GM12878 (cell line): ENCODE results near the gene AKT1. TPM values are rescaled to one million over a fixed set of nuclear protein-coding genes. Genes with fewer than 3 reads are reported as not detected.

Experiments used
- ATAC-seq: fragments of 200-7000 bp; cut with Tn5 transposase; 3 replicates; pipeline ENCODE4 v1.9.1; 2020; ENCODE audit warnings: mild to moderate bottlenecking, moderate library complexity
- BruUV-seq: library from RNA; stranded (reverse); fragments of 400-500 nt; replicated peaks from 2 replicates; lab custom pipeline; 2021; lab: Mats Ljungman, UMichigan
- CTCF ChIA-PET: fragments of 300-600 bp; sonication (Branson Sonifier 250); formaldehyde crosslinking; extraction: SDS; loops from one replicate; lab custom pipeline; 2021; ENCODE audit warnings: inconsistent platforms; lab: Yijun Ruan, JAX
- POLR2A ChIA-PET: fragments of 350-600 bp; formaldehyde crosslinking; extraction: SDS; loops from one replicate; lab custom pipeline; 2021; ENCODE audit warnings: inconsistent platforms; lab: Charles Lee
- RAD21 ChIA-PET: fragments of 300-600 bp; sonication (Branson Sonifier 250); formaldehyde crosslinking; loops from one replicate; lab custom pipeline; 2023; ENCODE audit warnings: antibody characterized with exemption; ENCODE audit not compliant: unreplicated experiment; lab: Charles Lee
- SMC1A ChIA-PET: fragments of 300-600 bp; sonication (Branson Sonifier 250); formaldehyde crosslinking; loops from one replicate; lab custom pipeline; 2023; ENCODE audit not compliant: unreplicated experiment, uncharacterized antibody; lab: Charles Lee
- DNase-seq: peaks from one replicate; pipeline ENCODE4 v3.0.0-alpha.2; 2011; ENCODE audit warnings: low read depth, low spot score
- FAIRE-seq: peaks from 3 replicates; lab custom pipeline; 2011; peaks lifted over from hg19 to GRCh38; lab: Jason Lieb, UNC
- H2AFZ ChIP-seq: 2 replicates; pipeline ENCODE4 v1.6.0; 2011; ENCODE audit warnings: low read depth, low read length, control low read depth; ENCODE audit not compliant: control insufficient read depth
- H3K27ac ChIP-seq: 2 replicates; pipeline ENCODE4 v1.5.1; 2011; ENCODE audit warnings: control low read depth; ENCODE audit not compliant: control insufficient read depth, insufficient read depth
- H3K27me3 ChIP-seq, 2 experiments: replicated peaks in 1 of 2; 2 replicates each; pipeline versions ENCODE4 v1.6.0 to v1.6.1; 2011; ENCODE audit warnings: low read length in 1 of 2; ENCODE audit not compliant: control insufficient read depth in 2 of 2, insufficient read depth in 2 of 2
- H3K36me3 ChIP-seq, 2 experiments: 2 replicates each; pipeline ENCODE4 v1.5.1; 2011; ENCODE audit warnings: low read length in 1 of 2; ENCODE audit not compliant: control insufficient read depth in 2 of 2, insufficient read depth in 2 of 2
- H3K4me1 ChIP-seq: 2 replicates; pipeline ENCODE4 v1.6.1; 2011; ENCODE audit warnings: mild to moderate bottlenecking, low read length, moderate library complexity, mixed read lengths; ENCODE audit not compliant: control insufficient read depth, insufficient read depth
- H3K4me2 ChIP-seq: 2 replicates; pipeline ENCODE4 v1.6.0; 2011; ENCODE audit warnings: control low read depth; ENCODE audit not compliant: control insufficient read depth, insufficient read depth
- H3K4me3 ChIP-seq: fragments of 200-600 bp; sonication (generic); 2 replicates; pipeline ENCODE4 v1.5.1; 2016
- H3K79me2 ChIP-seq: 2 replicates; pipeline ENCODE4 v1.6.0; 2011; ENCODE audit warnings: low read length; ENCODE audit not compliant: control insufficient read depth, insufficient read depth
- H3K9ac ChIP-seq: 2 replicates; pipeline ENCODE4 v1.8.0; 2011; ENCODE audit warnings: low read length, control low read depth, mixed read lengths; ENCODE audit not compliant: control insufficient read depth, insufficient read depth
- H3K9me3 ChIP-seq: replicated peaks from 3 replicates; pipeline ENCODE4 v1.5.1; 2011; ENCODE audit warnings: mild to moderate bottlenecking, low read length; ENCODE audit not compliant: control insufficient read depth, insufficient read depth
- H4K20me1 ChIP-seq: 2 replicates; pipeline ENCODE4 v1.6.0; 2011; ENCODE audit not compliant: control insufficient read depth, insufficient read depth
- BHLHE40 ChIP-seq, 2 experiments: fragments of 450-650 bp in 1 of 2; IDR thresholded peaks; 2 replicates each; pipeline ENCODE4 v1.6.1; 2011 to 2017; ENCODE audit warnings: low read depth in 2 of 2, borderline replicate concordance in 1 of 2, improper control_type of control experiment in 1 of 2, low read length in 1 of 2, mild to moderate bottlenecking in 1 of 2
- BRCA1 ChIP-seq: IDR thresholded peaks from 2 replicates; pipeline ENCODE4 v1.6.1; 2011; ENCODE audit warnings: low read depth, low read length, improper control_type of control experiment
- EGR1 ChIP-seq, 2 experiments: IDR thresholded peaks; 1 replicate in 1 of 2; 2 replicates in 1 of 2; pipeline ENCODE4 v1.6.1; 2011 to 2012; ENCODE audit warnings: low read depth in 2 of 2, low read length in 2 of 2, borderline replicate concordance in 1 of 2, mild to moderate bottlenecking in 1 of 2, moderate library complexity in 1 of 2
- FOS ChIP-seq: IDR thresholded peaks from 3 replicates; pipeline ENCODE4 v1.6.1; 2011; ENCODE audit warnings: borderline replicate concordance; ENCODE audit not compliant: insufficient read length; ENCODE audit errors: extremely low read depth
- GATAD2B ChIP-seq: fragments of 450-650 bp; conservative IDR thresholded peaks from 2 replicates; pipeline ENCODE4 v1.6.1; 2017; ENCODE audit warnings: low read depth, mild to moderate bottlenecking, moderate library complexity
- HDAC6 ChIP-seq: fragments of 200-600 bp; sonication (generic); IDR thresholded peaks from one replicate; pipeline ENCODE4 v1.8.0; 2017; ENCODE audit warnings: antibody characterized with exemption; ENCODE audit not compliant: unreplicated experiment
- HDGF ChIP-seq: fragments of 450-650 bp; IDR thresholded peaks from 2 replicates; pipeline ENCODE4 v1.6.1; 2016; ENCODE audit warnings: antibody characterized with exemption
- IKZF1 ChIP-seq: fragments of 450-650 bp; conservative IDR thresholded peaks from 2 replicates; pipeline ENCODE4 v1.6.1; 2017; ENCODE audit warnings: antibody characterized with exemption, mild to moderate bottlenecking
- IKZF2 ChIP-seq, 2 experiments: fragments of 450-650 bp; IDR thresholded peaks; 2 replicates each; pipeline ENCODE4 v1.6.1; 2017; ENCODE audit warnings: mild to moderate bottlenecking in 2 of 2, moderate library complexity in 2 of 2
- KDM1A ChIP-seq: fragments of 200-600 bp; sonication (generic); IDR thresholded peaks from 2 replicates; pipeline ENCODE4 v1.6.1; 2016; ENCODE audit warnings: borderline replicate concordance
- LARP7 ChIP-seq: fragments of 450-650 bp; IDR thresholded peaks from 2 replicates; pipeline ENCODE4 v1.6.1; 2017; ENCODE audit warnings: mild to moderate bottlenecking
- MTA2 ChIP-seq: fragments of 450-650 bp; IDR thresholded peaks from 2 replicates; pipeline ENCODE4 v1.6.1; 2016; ENCODE audit warnings: low read depth, mild to moderate bottlenecking, moderate library complexity
- MYB ChIP-seq: fragments of 150-350 bp; IDR thresholded peaks from 2 replicates; pipeline ENCODE4 v1.6.1; 2014; ENCODE audit warnings: mild to moderate bottlenecking, low read depth, low read length, borderline replicate concordance
- NFIC ChIP-seq: IDR thresholded peaks from 2 replicates; pipeline ENCODE4 v1.6.1; 2012; ENCODE audit warnings: low read depth, mild to moderate bottlenecking, inconsistent platforms, low read length, moderate library complexity
- NFXL1 ChIP-seq: fragments of 450-650 bp; IDR thresholded peaks from 2 replicates; pipeline ENCODE4 v1.6.1; 2017; ENCODE audit warnings: antibody characterized with exemption, mild to moderate bottlenecking, borderline replicate concordance
- POLR2A ChIP-seq: IDR thresholded peaks from 2 replicates; pipeline ENCODE4 v1.6.1; 2011; ENCODE audit warnings: low read depth, mild to moderate bottlenecking, low read length
- RUNX3 ChIP-seq: IDR thresholded peaks from 2 replicates; pipeline ENCODE4 v1.6.1; 2012; ENCODE audit warnings: low read length, inconsistent platforms
- SRF ChIP-seq, 2 experiments: IDR thresholded peaks; 2 replicates each; pipeline ENCODE4 v1.6.1; 2011; ENCODE audit warnings: low read depth in 2 of 2, low read length in 2 of 2, mild to moderate bottlenecking in 1 of 2, moderate library complexity in 1 of 2
- SUPT20H ChIP-seq: IDR thresholded peaks from 2 replicates; pipeline ENCODE4 v1.6.1; 2011; ENCODE audit warnings: low read depth, mild to moderate bottlenecking, low read length, moderate library complexity, borderline replicate concordance; ENCODE audit not compliant: control insufficient read depth
- ZBED1 ChIP-seq: IDR thresholded peaks from 2 replicates; pipeline ENCODE4 v1.6.1; 2016; ENCODE audit warnings: borderline replicate concordance
- WGBS: methylation state at CpG from one replicate; pipeline ENCODE4 v1.1.6; 2016; ENCODE audit warnings: low lambda C conversion rate; ENCODE audit not compliant: insufficient replicate concordance, insufficient coverage; ENCODE audit errors: missing lambda C conversion rate; 5-methylcytosine and 5-hydroxymethylcytosine counted together
- in situ Hi-C: fragments of 300-500 bp; cut with MboI; formaldehyde crosslinking; loops from 9 replicates; pipeline ENCODE4 v1.14.3; 2018; ENCODE audit warnings: mixed read lengths
- intact Hi-C: fragments of 100-400 bp; cut with micrococcal nuclease; formaldehyde crosslinking; loops from one replicate; pipeline ENCODE4 v1.14.2; 2022; ENCODE audit not compliant: unreplicated experiment
- polyA plus RNA-seq, 11 experiments: library from polyadenylated mRNA; depleted of rRNA in 4 of 11; unstranded in 6 of 11; stranded (reverse) in 5 of 11; fragments of >200 nt; fragmentation: Nextera tagmentation in 4 of 11; fragmentation: Illumina TruSeq in 1 of 11; extraction: Ambion mirVana in 4 of 11; extraction: Trizol in 1 of 11; gene quantifications; 1 replicate in 1 of 11; 2 replicates in 10 of 11; pipeline versions ENCODE4 v1.2.1 to v1.2.3, GENCODE V29; 2011 to 2016; ENCODE audit warnings: inconsistent platforms in 2 of 11, missing spikeins in 2 of 11, low read depth in 1 of 11
- total RNA-seq, 4 experiments: library from RNA; depleted of rRNA in 3 of 4; stranded (reverse); fragments of >200 nt in 3 of 4; fragmentation: Illumina TruSeq in 1 of 4; extraction: Trizol in 1 of 4; gene quantifications; 2 replicates each; pipeline versions ENCODE4 v1.2.1 to v1.2.3, GENCODE V29; 2013 to 2021
- TF ChIP-seq, protein P1 (sequence below): IDR thresholded peaks from 2 replicates; pipeline ENCODE4 v1.6.1; 2012; ENCODE audit warnings: low read depth, low read length, improper control_type of control experiment
- TF ChIP-seq, protein P2 (sequence below): fragments of 450-650 bp; IDR thresholded peaks from 2 replicates; pipeline ENCODE4 v1.6.1; 2014; ENCODE audit warnings: mild to moderate bottlenecking
- TF ChIP-seq, protein P3 (sequence below): fragments of 450-650 bp; IDR thresholded peaks from 2 replicates; pipeline ENCODE4 v1.6.1; 2016; ENCODE audit warnings: mild to moderate bottlenecking

AKT1 gene
- total and polyA plus RNA-seq, 10 of the 15 experiments (the other 5 are each of a cell fraction or from before 2014, with no cell fraction given), result 0.63 to 110 (median 58.9) TPM

DNA sequence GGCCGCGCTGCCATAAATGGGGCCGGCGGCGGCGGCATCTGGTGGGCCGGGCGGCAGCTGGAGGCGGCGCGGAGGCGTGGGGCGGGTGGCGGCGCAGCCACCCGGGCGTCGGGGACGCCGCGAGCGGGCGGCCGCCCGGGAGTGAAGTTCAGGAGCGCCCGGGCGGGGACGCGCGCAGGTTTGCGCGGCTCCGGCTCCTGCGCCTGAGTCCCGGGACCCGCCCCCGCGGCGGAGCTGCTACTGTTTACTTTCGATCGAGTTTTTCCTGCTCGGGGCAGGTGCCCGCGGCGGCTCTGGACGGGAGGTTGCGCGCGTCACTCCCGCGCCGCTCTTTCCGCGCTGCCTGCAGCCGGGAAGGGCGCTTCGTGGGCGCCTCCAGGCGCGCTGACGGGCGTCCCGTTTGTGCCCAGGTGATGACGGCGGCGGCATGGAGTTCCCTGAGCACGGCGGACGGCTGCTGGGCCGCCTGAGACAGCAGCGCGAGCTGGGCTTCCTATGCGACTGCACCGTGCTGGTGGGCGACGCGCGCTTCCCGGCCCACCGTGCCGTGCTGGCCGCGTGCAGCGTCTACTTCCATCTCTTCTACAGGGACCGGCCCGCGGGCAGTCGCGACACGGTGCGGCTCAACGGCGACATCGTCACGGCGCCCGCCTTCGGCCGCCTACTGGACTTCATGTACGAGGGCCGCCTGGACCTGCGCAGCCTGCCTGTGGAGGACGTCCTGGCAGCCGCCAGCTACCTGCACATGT lies 5.4 kb upstream of the AKT1 start, which contains the start of gene ZBTB42:
Gene ZBTB42 (plus strand): TSS at position 331 of the 749 bp plus-strand sequence. CDS start 97 bp downstream, at position 428.
- no TSS peak for BruUV-seq
- no peak within 1 kb of the TSS for H3K27ac ChIP-seq
- TF ChIP-seq NFIC (no peak), FOS (no peak), NFXL1 (no peak), SUPT20H (no peak), EGR1 (IDR thresholded peaks at IDR 0.05; ENCODE audit: borderline replicate concordance in 1 of 2, low read depth in 2 of 2, low read length in 2 of 2) (peak in 1 of 2 experiments; percentile 49; a peak in 1 of 3 replicates), BHLHE40 (IDR thresholded peaks at IDR 0.05; ENCODE audit: borderline replicate concordance in 1 of 2, low read depth in 2 of 2, low read length in 1 of 2) (peak in 1 of 2 experiments; percentile 29; a peak in 1 of 4 replicates), IKZF2 (IDR thresholded peaks at IDR 0.05) (no peak), RUNX3 (no peak), MTA2 (no peak), SRF (IDR thresholded peaks at IDR 0.05; ENCODE audit: low read depth in 2 of 2, low read length in 2 of 2) (peak in 1 of 2 experiments; percentile 36; a peak in 1 of 4 replicates), KDM1A (no peak), BRCA1 (no peak), HDAC6 (peak; percentile 58), IKZF1 (peak; percentile 80), ZBED1 (no peak), GATAD2B (no peak; the same call in 1 of the 2 replicates), LARP7 (peak; percentile 57; the same call in 1 of the 2 replicates), HDGF (no peak), POLR2A (no peak; the same call in 1 of the 2 replicates), MYB (no peak)
- TF ChIP-seq, protein P1, sequence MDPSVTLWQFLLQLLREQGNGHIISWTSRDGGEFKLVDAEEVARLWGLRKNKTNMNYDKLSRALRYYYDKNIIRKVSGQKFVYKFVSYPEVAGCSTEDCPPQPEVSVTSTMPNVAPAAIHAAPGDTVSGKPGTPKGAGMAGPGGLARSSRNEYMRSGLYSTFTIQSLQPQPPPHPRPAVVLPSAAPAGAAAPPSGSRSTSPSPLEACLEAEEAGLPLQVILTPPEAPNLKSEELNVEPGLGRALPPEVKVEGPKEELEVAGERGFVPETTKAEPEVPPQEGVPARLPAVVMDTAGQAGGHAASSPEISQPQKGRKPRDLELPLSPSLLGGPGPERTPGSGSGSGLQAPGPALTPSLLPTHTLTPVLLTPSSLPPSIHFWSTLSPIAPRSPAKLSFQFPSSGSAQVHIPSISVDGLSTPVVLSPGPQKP, result no peak
- TF ChIP-seq, protein P2, sequence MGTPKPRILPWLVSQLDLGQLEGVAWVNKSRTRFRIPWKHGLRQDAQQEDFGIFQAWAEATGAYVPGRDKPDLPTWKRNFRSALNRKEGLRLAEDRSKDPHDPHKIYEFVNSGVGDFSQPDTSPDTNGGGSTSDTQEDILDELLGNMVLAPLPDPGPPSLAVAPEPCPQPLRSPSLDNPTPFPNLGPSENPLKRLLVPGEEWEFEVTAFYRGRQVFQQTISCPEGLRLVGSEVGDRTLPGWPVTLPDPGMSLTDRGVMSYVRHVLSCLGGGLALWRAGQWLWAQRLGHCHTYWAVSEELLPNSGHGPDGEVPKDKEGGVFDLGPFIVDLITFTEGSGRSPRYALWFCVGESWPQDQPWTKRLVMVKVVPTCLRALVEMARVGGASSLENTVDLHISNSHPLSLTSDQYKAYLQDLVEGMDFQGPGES, result no peak
- TF ChIP-seq, protein P3, sequence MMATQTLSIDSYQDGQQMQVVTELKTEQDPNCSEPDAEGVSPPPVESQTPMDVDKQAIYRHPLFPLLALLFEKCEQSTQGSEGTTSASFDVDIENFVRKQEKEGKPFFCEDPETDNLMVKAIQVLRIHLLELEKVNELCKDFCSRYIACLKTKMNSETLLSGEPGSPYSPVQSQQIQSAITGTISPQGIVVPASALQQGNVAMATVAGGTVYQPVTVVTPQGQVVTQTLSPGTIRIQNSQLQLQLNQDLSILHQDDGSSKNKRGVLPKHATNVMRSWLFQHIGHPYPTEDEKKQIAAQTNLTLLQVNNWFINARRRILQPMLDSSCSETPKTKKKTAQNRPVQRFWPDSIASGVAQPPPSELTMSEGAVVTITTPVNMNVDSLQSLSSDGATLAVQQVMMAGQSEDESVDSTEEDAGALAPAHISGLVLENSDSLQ, result no peak

More for the DNA sequence above, 5.4 kb upstream of the AKT1 start, which contains the start of gene ZBTB42:
- H3K9me3 ChIP-seq, result no peaks in the 10 kb centered on the region
- peak within 1 kb of the TSS; percentile 69 for H2AFZ ChIP-seq
- intact Hi-C loops (no loop called here), in situ Hi-C loops (no loop called here)
- H3K4me1 ChIP-seq, result peaks cover 15% of the 10 kb centered on the region
- H3K27me3 ChIP-seq, result peaks cover 0 to 3% of the 10 kb centered on the region in 2 experiments; a peak in 2 of 4 replicates
- no peaks in the 10 kb centered on the region for H4K20me1 ChIP-seq
- H3K4me2 ChIP-seq, result peak within 1 kb of the TSS; percentile 97
- peak; percentile 39 for ATAC-seq
- DNase-seq, result no peak
- no peaks in the 10 kb centered on the region for H3K79me2 ChIP-seq
- H3K4me3 ChIP-seq, result peak within 1 kb of the TSS; percentile 69
- H3K9ac ChIP-seq, result peak within 1 kb of the TSS; percentile 22; the same call in 1 of the 2 replicates
- WGBS, result under 1% methylated on average over 50 of the region's 105 CpGs
- no peak for FAIRE-seq
- ChIA-PET RAD21 (no interaction called here), SMC1A (interaction anchor here (1.6 kb wide), 1 partner anchor 16 kb away, joined by 3 read pairs; no protein-coding TSS in a partner anchor), POLR2A (no interaction called here), CTCF (no interaction called here)
- no peaks in the 10 kb centered on the region for H3K36me3 ChIP-seq
